Gastrocnemius medialis (tissue), 4 donors: ENCODE results near the gene ARIH1. TPM values are rescaled to one million over a fixed set of nuclear protein-coding genes. Genes with fewer than 3 reads are reported as not detected.

Source experiments
- ATAC-seq, 2 donors: fragments of 150-250 bp; one replicate each; pipeline ENCODE4 v1.9.1; 2016
- DNase-seq, 2 donors: peaks; one replicate each; pipeline ENCODE4 v3.0.0-alpha.2; 2019
- H3K27ac ChIP-seq, 4 donors: fragments of 200-600 bp; sonication (generic); 1 replicate in 1 of 4; 2 replicates in 3 of 4; pipeline ENCODE4 v1.5.1; 2016 to 2018; ENCODE audit warnings: mild to moderate bottlenecking in 2 of 4, moderate library complexity in 1 of 4
- H3K27me3 ChIP-seq, 3 donors: fragments of 200-600 bp; sonication (generic) in 2 of 3; 1 replicate in 1 of 3; 2 replicates in 2 of 3; pipeline versions ENCODE4 v1.5.1 to v1.6.0; 2016 to 2019; ENCODE audit warnings: mild to moderate bottlenecking in 1 of 3, moderate library complexity in 1 of 3
- H3K36me3 ChIP-seq, 2 donors: fragments of 200-600 bp; sonication (generic) in 1 of 2; one replicate each; pipeline ENCODE4 v1.5.1; 2017 to 2018
- H3K4me1 ChIP-seq, 2 donors: fragments of 200-600 bp; sonication (generic) in 1 of 2; one replicate each; pipeline ENCODE4 v1.5.1; 2016 to 2017; ENCODE audit warnings: mild to moderate bottlenecking in 2 of 2
- H3K4me3 ChIP-seq, 4 donors: fragments of 200-600 bp; sonication (generic) in 3 of 4; 1 replicate in 1 of 4; 2 replicates in 3 of 4; pipeline ENCODE4 v1.5.1; 2016 to 2019; ENCODE audit warnings: mild to moderate bottlenecking in 2 of 4
- H3K9me3 ChIP-seq, 3 donors: fragments of 200-600 bp; sonication (generic) in 2 of 3; 1 replicate in 1 of 3; 2 replicates in 2 of 3; pipeline ENCODE4 v1.5.1; 2016 to 2019
- POLR2A ChIP-seq, 2 donors: fragments of 450-650 bp; IDR thresholded peaks; one replicate each; pipeline ENCODE4 v1.6.1; 2017; ENCODE audit warnings: antibody characterized with exemption in 2 of 2, mild to moderate bottlenecking in 2 of 2, moderate library complexity in 2 of 2
- in situ Hi-C, 4 donors: fragments of 200-750 bp; cut with MboI; loops; one replicate each; pipeline versions ENCODE4 v1.15.0 to v1.8.0; 2017; ENCODE audit warnings: low sequenced_read_pairs in 4 of 4
- intact Hi-C: fragments of 100-400 bp; cut with DNase I; formaldehyde crosslinking; loops from one replicate; pipeline ENCODE4 v1.15.1; 2023; ENCODE audit warnings: low total_unique reads
- total RNA-seq, 4 donors: library from RNA; depleted of rRNA; stranded (reverse); fragments of >200 nt; gene quantifications; one replicate each; pipeline versions ENCODE4 v1.1.0 to v1.2.3, GENCODE V29; 2016
- TF ChIP-seq, protein P1 (sequence below), 5 experiments: fragments of 450-650 bp in 3 of 5; fragments of 200-600 bp in 2 of 5; sonication (generic) in 2 of 5; IDR thresholded peaks in 4 of 5; conservative IDR thresholded peaks in 1 of 5; 1 replicate in 4 of 5; 2 replicates in 1 of 5; pipeline ENCODE4 v1.5.1; 2016 to 2019; ENCODE audit warnings: antibody characterized with exemption in 5 of 5, mild to moderate bottlenecking in 3 of 5, moderate library complexity in 3 of 5

The ARIH1 gene
- total RNA-seq, 4 donors from 2014 or later = 46.3 to 85.6 (median 68.3) TPM

- peaks cover 75 to 82% of the 10 kb centered on the region in 2 donors for H3K4me1 ChIP-seq
- H3K27me3 ChIP-seq = no peaks in the 10 kb centered on the region
- H3K4me3 ChIP-seq = no peak overlapping the region
- no peak for DNase-seq
- peak overlapping the region; percentile 58 to 100 (median 80) for H3K27ac ChIP-seq
- no peak for ATAC-seq
- in situ Hi-C loops = loop anchor here in 1 of 4 donors (25.0 kb wide), 1 partner anchor 205 kb away; the partner anchor contains the start of genes BBS4 and HIGD2B
- H3K36me3 ChIP-seq = peaks cover 0 to 5% of the 10 kb centered on the region in 2 donors
- TF ChIP-seq, protein P1, sequence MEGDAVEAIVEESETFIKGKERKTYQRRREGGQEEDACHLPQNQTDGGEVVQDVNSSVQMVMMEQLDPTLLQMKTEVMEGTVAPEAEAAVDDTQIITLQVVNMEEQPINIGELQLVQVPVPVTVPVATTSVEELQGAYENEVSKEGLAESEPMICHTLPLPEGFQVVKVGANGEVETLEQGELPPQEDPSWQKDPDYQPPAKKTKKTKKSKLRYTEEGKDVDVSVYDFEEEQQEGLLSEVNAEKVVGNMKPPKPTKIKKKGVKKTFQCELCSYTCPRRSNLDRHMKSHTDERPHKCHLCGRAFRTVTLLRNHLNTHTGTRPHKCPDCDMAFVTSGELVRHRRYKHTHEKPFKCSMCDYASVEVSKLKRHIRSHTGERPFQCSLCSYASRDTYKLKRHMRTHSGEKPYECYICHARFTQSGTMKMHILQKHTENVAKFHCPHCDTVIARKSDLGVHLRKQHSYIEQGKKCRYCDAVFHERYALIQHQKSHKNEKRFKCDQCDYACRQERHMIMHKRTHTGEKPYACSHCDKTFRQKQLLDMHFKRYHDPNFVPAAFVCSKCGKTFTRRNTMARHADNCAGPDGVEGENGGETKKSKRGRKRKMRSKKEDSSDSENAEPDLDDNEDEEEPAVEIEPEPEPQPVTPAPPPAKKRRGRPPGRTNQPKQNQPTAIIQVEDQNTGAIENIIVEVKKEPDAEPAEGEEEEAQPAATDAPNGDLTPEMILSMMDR (IDR thresholded peaks at IDR 0.05 in 4 of 5, conservative IDR thresholded peaks at IDR 0.05 in 1 of 5) = no peak
- TF ChIP-seq POLR2A (IDR thresholded peaks at IDR 0.05) = no peak
- H3K9me3 ChIP-seq = no peaks in the 10 kb centered on the region
- intact Hi-C loops = no loop called here
Measured at GRCh38 chr15:72482275-72482674, 8.1 kb downstream of the ARIH1 start.

- no peaks in the 10 kb centered on the region for H3K9me3 ChIP-seq
- intact Hi-C loops (no loop called here), in situ Hi-C loops (loop anchor here in 1 of 4 donors (25.0 kb wide), 1 partner anchor 204 kb away; the partner anchor contains the start of genes BBS4 and HIGD2B)
- no peak for DNase-seq
- H3K4me3 ChIP-seq = no peak overlapping the region
- peaks cover 0 to under 1% of the 10 kb centered on the region in 2 donors for H3K36me3 ChIP-seq
- TF ChIP-seq, protein P1 (IDR thresholded peaks at IDR 0.05 in 4 of 5, conservative IDR thresholded peaks at IDR 0.05 in 1 of 5) = no peak
- TF ChIP-seq POLR2A (IDR thresholded peaks at IDR 0.05) = no peak
- no peaks in the 10 kb centered on the region for H3K27me3 ChIP-seq
- no peak for ATAC-seq
- H3K4me1 ChIP-seq = peaks cover 75 to 84% of the 10 kb centered on the region in 2 donors
- peak overlapping the region; percentile 23 to 100 (median 80) for H3K27ac ChIP-seq
Measured at GRCh38 chr15:72483279-72483678, 9.1 kb downstream of the ARIH1 start.

DNA sequence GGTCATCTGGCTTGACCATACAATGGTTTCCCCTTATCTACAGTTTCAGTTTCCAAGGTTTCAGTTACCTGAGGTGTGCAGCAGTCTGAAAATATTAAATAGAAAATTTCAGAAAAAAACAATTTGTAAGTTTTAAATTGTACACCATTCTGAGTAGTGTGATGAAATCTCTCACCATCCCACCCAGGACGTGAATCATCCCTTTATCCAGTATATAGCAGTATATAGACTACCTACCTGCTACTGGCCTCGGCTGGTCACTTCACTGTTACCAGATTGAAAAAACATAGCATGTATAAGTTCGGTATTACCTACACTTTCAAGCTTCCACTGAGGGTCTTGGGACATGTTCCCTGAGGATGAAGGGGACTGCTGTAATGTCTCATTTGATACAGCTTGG lies 12.0 kb downstream of the ARIH1 start:
- in situ Hi-C loops (loop anchor here in 1 of 4 donors (25.0 kb wide), 1 partner anchor 201 kb away; the partner anchor contains the start of genes BBS4 and HIGD2B), intact Hi-C loops (no loop called here)
- H3K4me1 ChIP-seq = peaks cover 80 to 90% of the 10 kb centered on the region in 2 donors
- H3K27me3 ChIP-seq = no peaks in the 10 kb centered on the region
- ATAC-seq = no peak
- no peak for DNase-seq
- H3K27ac ChIP-seq = no peak overlapping the region
- no peaks in the 10 kb centered on the region for H3K36me3 ChIP-seq
- no peaks in the 10 kb centered on the region for H3K9me3 ChIP-seq
- no peak overlapping the region for H3K4me3 ChIP-seq
- TF ChIP-seq POLR2A (IDR thresholded peaks at IDR 0.05) = no peak
- TF ChIP-seq, protein P1 (IDR thresholded peaks at IDR 0.05 in 4 of 5, conservative IDR thresholded peaks at IDR 0.05 in 1 of 5) = no peak

DNA sequence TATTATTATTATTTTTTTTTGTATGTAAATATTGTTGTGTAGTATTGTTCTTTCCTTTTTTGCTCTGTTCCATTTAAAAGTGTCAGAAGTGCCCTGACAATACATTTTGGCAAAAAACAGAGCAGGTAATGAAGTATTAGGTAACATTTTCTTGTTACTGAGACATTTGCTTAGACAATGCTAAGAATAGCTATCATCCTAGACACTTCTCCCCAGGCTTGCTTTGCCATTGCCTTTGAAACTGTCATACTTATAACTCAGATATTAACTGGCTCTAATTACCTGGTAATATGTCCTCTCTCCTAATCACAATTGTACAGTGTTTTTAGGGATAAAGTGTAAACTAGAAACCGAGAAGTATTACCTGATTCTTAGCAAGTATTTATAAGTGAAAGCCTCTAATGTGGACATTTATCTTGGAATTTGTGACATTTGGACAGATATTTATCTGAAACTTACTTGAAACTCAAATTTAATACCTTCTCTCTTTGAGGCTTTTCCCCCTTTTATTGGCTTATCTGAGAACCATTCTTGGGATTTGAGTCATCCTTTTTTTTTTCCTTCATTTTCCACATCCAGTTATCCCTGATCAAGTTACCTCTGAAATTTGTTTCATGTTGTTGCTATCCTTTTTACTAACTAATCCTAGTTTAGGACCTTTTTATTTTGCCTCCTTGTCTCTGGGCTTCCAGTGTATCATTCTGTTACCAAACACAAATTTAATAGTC lies 13.1 kb downstream of the ARIH1 start:
- peak overlapping the region in 3 of 4 donors; percentile 5 to 36 (median 17) for H3K27ac ChIP-seq
- intact Hi-C loops (no loop called here), in situ Hi-C loops (loop anchor here in 1 of 4 donors (25.0 kb wide), 1 partner anchor 200 kb away; the partner anchor contains the start of genes BBS4 and HIGD2B)
- ATAC-seq (no peak), DNase-seq (no peak)
- H3K4me3 ChIP-seq = no peak overlapping the region
- TF ChIP-seq POLR2A (IDR thresholded peaks at IDR 0.05) = no peak
- TF ChIP-seq, protein P1 (IDR thresholded peaks at IDR 0.05 in 4 of 5, conservative IDR thresholded peaks at IDR 0.05 in 1 of 5) = no peak
- no peaks in the 10 kb centered on the region for H3K36me3 ChIP-seq
- H3K9me3 ChIP-seq = no peaks in the 10 kb centered on the region
- no peaks in the 10 kb centered on the region for H3K27me3 ChIP-seq
- peaks cover 82 to 90% of the 10 kb centered on the region in 2 donors for H3K4me1 ChIP-seq
